H1 (cell line): ENCODE data around the gene ONECUT3. TPM values are rescaled to one million over a fixed set of nuclear protein-coding genes. Genes with fewer than 3 reads are reported as not detected.

Experiments
- CTCF ChIA-PET: fragments of 300-600 bp; sonication (Branson Sonifier 250); formaldehyde crosslinking; loops from one replicate; lab custom pipeline; 2021; ENCODE audit not compliant: partially characterized antibody; lab: Charles Lee
- POLR2A ChIA-PET: fragments of 300-600 bp; sonication (Branson Sonifier 250); formaldehyde crosslinking; loops from one replicate; lab custom pipeline; 2021; ENCODE audit warnings: inconsistent platforms; ENCODE audit not compliant: partially characterized antibody; lab: Charles Lee
- DNase-seq, 2 experiments: peaks; one replicate each; pipeline versions ENCODE4 v3.0.0 to v3.0.0-alpha.2; 2010 to 2022; ENCODE audit warnings: low spot score in 2 of 2, low read depth in 1 of 2, mixed read lengths in 1 of 2
- FAIRE-seq: peaks from 2 replicates; lab custom pipeline; 2011; peaks lifted over from hg19 to GRCh38; lab: Jason Lieb, UNC
- H2AFZ ChIP-seq: 2 replicates; pipeline ENCODE4 v1.8.1; 2012; ENCODE audit warnings: low read length, inconsistent platforms
- H2AK5ac ChIP-seq: 2 replicates; pipeline ENCODE4 v1.6.1; 2013; ENCODE audit warnings: low read depth, low read length
- H2BK120ac ChIP-seq: replicated peaks from 2 replicates; pipeline ENCODE3; 2013; ENCODE audit warnings: low read depth, low read length, inconsistent platforms
- H2BK12ac ChIP-seq: 2 replicates; pipeline ENCODE4 v1.6.1; 2013; ENCODE audit warnings: low read depth, low read length
- H2BK15ac ChIP-seq: 2 replicates; pipeline ENCODE4 v1.6.1; 2013; ENCODE audit warnings: low read length
- H2BK20ac ChIP-seq: 2 replicates; pipeline ENCODE4 v1.6.1; 2013; ENCODE audit warnings: low read length
- H2BK5ac ChIP-seq: 2 replicates; pipeline ENCODE4 v1.6.1; 2013; ENCODE audit warnings: low read depth, low read length
- H3K14ac ChIP-seq: 2 replicates; pipeline ENCODE4 v1.6.1; 2013; ENCODE audit warnings: inconsistent platforms; ENCODE audit not compliant: insufficient read length
- H3K18ac ChIP-seq: 2 replicates; pipeline ENCODE4 v1.6.1; 2013; ENCODE audit warnings: low read length; ENCODE audit errors: extremely low read depth
- H3K23ac ChIP-seq: 2 replicates; pipeline ENCODE4 v1.6.1; 2013; ENCODE audit warnings: inconsistent platforms; ENCODE audit not compliant: insufficient read length
- H3K23me2 ChIP-seq: 2 replicates; pipeline ENCODE4 v1.6.1; 2013; ENCODE audit warnings: low read depth, low read length
- H3K27ac ChIP-seq: 2 replicates; pipeline ENCODE4 v1.6.1; 2011; ENCODE audit warnings: low read depth, low read length, inconsistent platforms
- H3K27me3 ChIP-seq, 4 experiments: replicated peaks in 1 of 4; 1 replicate in 1 of 4; 2 replicates in 3 of 4; pipeline versions ENCODE4 v1.6.1 to v1.8.1; 2011 to 2013; ENCODE audit warnings: low read length in 3 of 4, mild to moderate bottlenecking in 3 of 4, inconsistent platforms in 2 of 4, mixed read lengths in 2 of 4, moderate library complexity in 1 of 4; ENCODE audit not compliant: control insufficient read depth in 3 of 4, insufficient read depth in 3 of 4; ENCODE audit errors: extremely low read depth in 1 of 4
- H3K36me3 ChIP-seq, 4 experiments: 2 replicates each; pipeline versions ENCODE4 v1.6.1 to v1.8.1; 2011 to 2013; ENCODE audit warnings: mild to moderate bottlenecking in 4 of 4, low read length in 3 of 4, moderate library complexity in 2 of 4, control low read depth in 1 of 4, inconsistent platforms in 1 of 4; ENCODE audit not compliant: insufficient read depth in 4 of 4, control insufficient read depth in 2 of 4
- H3K4ac ChIP-seq: replicated peaks from 2 replicates; pipeline ENCODE3; 2013; ENCODE audit warnings: low read length, low read depth, mixed read lengths, inconsistent platforms; ENCODE audit not compliant: insufficient read length
- H3K4me1 ChIP-seq, 4 experiments: replicated peaks in 1 of 4; 1 replicate in 1 of 4; 2 replicates in 3 of 4; pipeline versions ENCODE4 v1.6.1 to v1.8.1; 2011 to 2013; ENCODE audit warnings: low read length in 3 of 4, inconsistent platforms in 2 of 4, mixed read lengths in 1 of 4; ENCODE audit not compliant: insufficient read depth in 4 of 4, control insufficient read depth in 3 of 4
- H3K4me2 ChIP-seq, 2 experiments: 2 replicates each; pipeline versions ENCODE4 v1.6.1 to v1.8.1; 2011 to 2013; ENCODE audit warnings: low read depth in 2 of 2, low read length in 2 of 2, control low read depth in 1 of 2, inconsistent platforms in 1 of 2, mild to moderate bottlenecking in 1 of 2; ENCODE audit not compliant: insufficient read depth in 1 of 2
- H3K4me3 ChIP-seq, 4 experiments: fragments of 200-600, 300-600 bp in 1 of 4; sonication (generic), shearing (Covaris generic), sonication (Bioruptor Twin) in 1 of 4; 2 replicates each; pipeline versions ENCODE4 v1.5.1 to v1.8.1; 2011 to 2016; ENCODE audit warnings: low read length in 4 of 4, low read depth in 3 of 4, control low read depth in 2 of 4, inconsistent platforms in 2 of 4, mild to moderate bottlenecking in 2 of 4, mixed read lengths in 1 of 4, moderate library complexity in 1 of 4; ENCODE audit not compliant: insufficient read depth in 2 of 4; ENCODE audit errors: extremely low read depth in 1 of 4
- H3K56ac ChIP-seq: replicated peaks from 2 replicates; pipeline ENCODE3; 2013; ENCODE audit warnings: low read depth, mild to moderate bottlenecking, mixed read lengths, low read length, inconsistent platforms; ENCODE audit not compliant: insufficient read length
- H3K79me1 ChIP-seq: 2 replicates; pipeline ENCODE4 v1.6.1; 2013; ENCODE audit warnings: low read depth, low read length, control low read depth
- H3K79me2 ChIP-seq, 2 experiments: 2 replicates each; pipeline versions ENCODE4 v1.6.1 to v1.8.1; 2012 to 2013; ENCODE audit warnings: low read length in 2 of 2, mild to moderate bottlenecking in 2 of 2, inconsistent platforms in 1 of 2; ENCODE audit not compliant: insufficient read depth in 2 of 2, control insufficient read depth in 1 of 2
- H3K9ac ChIP-seq, 4 experiments: replicated peaks in 1 of 4; 1 replicate in 1 of 4; 2 replicates in 3 of 4; pipeline versions ENCODE4 v1.6.1 to v1.8.1; 2011 to 2013; ENCODE audit warnings: low read depth in 3 of 4, low read length in 3 of 4, control low read depth in 2 of 4, mild to moderate bottlenecking in 2 of 4, moderate library complexity in 2 of 4, inconsistent platforms in 1 of 4; ENCODE audit errors: extremely low read depth in 1 of 4
- H3K9me3 ChIP-seq, 2 experiments: 2 replicates each; pipeline versions ENCODE4 v1.6.1 to v1.8.1; 2012 to 2013; ENCODE audit warnings: mild to moderate bottlenecking in 2 of 2, moderate library complexity in 2 of 2, control low read depth in 1 of 2, inconsistent platforms in 1 of 2, low read depth in 1 of 2, low read length in 1 of 2, mixed read lengths in 1 of 2; ENCODE audit not compliant: insufficient read depth in 2 of 2
- H4K20me1 ChIP-seq, 2 experiments: replicated peaks in 1 of 2; 2 replicates each; pipeline versions ENCODE3 to v1.8.1; 2011 to 2013; ENCODE audit warnings: inconsistent platforms in 2 of 2, low read length in 2 of 2, mild to moderate bottlenecking in 1 of 2; ENCODE audit not compliant: insufficient read depth in 2 of 2, control insufficient read depth in 1 of 2
- H4K5ac ChIP-seq: 2 replicates; pipeline ENCODE4 v1.6.1; 2013; ENCODE audit warnings: low read length, low read depth, mixed read lengths, inconsistent platforms; ENCODE audit not compliant: insufficient read length
- H4K8ac ChIP-seq: 2 replicates; pipeline ENCODE4 v1.8.0; 2013; ENCODE audit warnings: mild to moderate bottlenecking, moderate library complexity, low read length, inconsistent platforms; ENCODE audit not compliant: insufficient read depth; ENCODE audit errors: extremely low read depth
- H4K91ac ChIP-seq: replicated peaks from 2 replicates; pipeline ENCODE3; 2013; ENCODE audit warnings: low read length, mixed read lengths, inconsistent platforms; ENCODE audit not compliant: insufficient read length
- BACH1 ChIP-seq: IDR thresholded peaks from 2 replicates; pipeline ENCODE4 v1.6.1; 2012; ENCODE audit warnings: low read length, improper control_type of control experiment
- KDM5A ChIP-seq: fragments of 200-600 bp; IDR thresholded peaks from 2 replicates; pipeline ENCODE4 v1.7.1; 2012; ENCODE audit warnings: mild to moderate bottlenecking, low read length, inconsistent platforms, mixed read lengths
- SIN3A ChIP-seq, 2 experiments: IDR thresholded peaks in 1 of 2; conservative IDR thresholded peaks in 1 of 2; 2 replicates each; pipeline ENCODE4 v1.6.1; 2011 to 2012; ENCODE audit warnings: low read length in 2 of 2, improper control_type of control experiment in 1 of 2, low read depth in 1 of 2, mild to moderate bottlenecking in 1 of 2
- TCF12 ChIP-seq: IDR thresholded peaks from 2 replicates; pipeline ENCODE4 v1.6.1; 2011; ENCODE audit warnings: low read depth, mild to moderate bottlenecking, low read length
- TEAD4 ChIP-seq: IDR thresholded peaks from 2 replicates; pipeline ENCODE4 v1.6.1; 2012; ENCODE audit warnings: low read depth, low read length, inconsistent platforms, mixed read lengths
- WGBS, 2 experiments: shearing (Covaris generic) in 1 of 2; methylation state at CpG; one replicate each; pipeline versions ENCODE4 v1.1.6 to v1.1.7; 2013 to 2015; ENCODE audit warnings: low lambda C conversion rate in 2 of 2, mixed read lengths in 2 of 2, inconsistent platforms in 1 of 2, low coverage in 1 of 2, missing lambda C conversion rate in 1 of 2; ENCODE audit not compliant: insufficient replicate concordance in 2 of 2, insufficient coverage in 1 of 2, insufficient read length in 1 of 2; ENCODE audit errors: extremely low coverage in 1 of 2, missing lambda C conversion rate in 1 of 2; 5-methylcytosine and 5-hydroxymethylcytosine counted together
- polyA plus RNA-seq, 7 experiments: library from polyadenylated mRNA; depleted of rRNA in 3 of 7; stranded (reverse) in 5 of 7; unstranded in 2 of 7; fragments of >200 nt in 5 of 7; fragments of 200-250 nt in 2 of 7; gene quantifications; 1 replicate in 5 of 7; 2 replicates in 1 of 7; 4 replicates in 1 of 7; pipeline versions ENCODE4 v1.2.1 to v1.2.3, GENCODE V29; 2011 to 2013; ENCODE audit warnings: missing spikeins in 2 of 7, mixed read lengths in 2 of 7
- total RNA-seq: library from RNA; stranded (reverse); fragmentation: NEBNext Ultra II Directional; extraction: Animal tissue kit (Norgen Biotek cat#: 25700); gene quantifications from 2 replicates; pipeline ENCODE4 v1.2.1, GENCODE V29; 2021
- TF ChIP-seq, protein P1 (sequence below): IDR thresholded peaks from 2 replicates; pipeline ENCODE4 v1.6.1; 2012; ENCODE audit warnings: inconsistent platforms
- TF ChIP-seq, protein P2 (sequence below), 3 experiments: IDR thresholded peaks; 1 replicate in 2 of 3; 2 replicates in 1 of 3; pipeline versions ENCODE4 v1.5.1 to v1.6.1; 2011; ENCODE audit warnings: low read length in 3 of 3, mild to moderate bottlenecking in 3 of 3, inconsistent platforms in 2 of 3, low read depth in 1 of 3, moderate library complexity in 1 of 3; ENCODE audit not compliant: insufficient read depth in 1 of 3; ENCODE audit errors: control extremely low read depth in 1 of 3

Gene ONECUT3
- total and polyA plus RNA-seq, 2 of the 8 experiments (the other 6 are each of a cell fraction or from before 2014, with no cell fraction given) = not detected

DNA sequence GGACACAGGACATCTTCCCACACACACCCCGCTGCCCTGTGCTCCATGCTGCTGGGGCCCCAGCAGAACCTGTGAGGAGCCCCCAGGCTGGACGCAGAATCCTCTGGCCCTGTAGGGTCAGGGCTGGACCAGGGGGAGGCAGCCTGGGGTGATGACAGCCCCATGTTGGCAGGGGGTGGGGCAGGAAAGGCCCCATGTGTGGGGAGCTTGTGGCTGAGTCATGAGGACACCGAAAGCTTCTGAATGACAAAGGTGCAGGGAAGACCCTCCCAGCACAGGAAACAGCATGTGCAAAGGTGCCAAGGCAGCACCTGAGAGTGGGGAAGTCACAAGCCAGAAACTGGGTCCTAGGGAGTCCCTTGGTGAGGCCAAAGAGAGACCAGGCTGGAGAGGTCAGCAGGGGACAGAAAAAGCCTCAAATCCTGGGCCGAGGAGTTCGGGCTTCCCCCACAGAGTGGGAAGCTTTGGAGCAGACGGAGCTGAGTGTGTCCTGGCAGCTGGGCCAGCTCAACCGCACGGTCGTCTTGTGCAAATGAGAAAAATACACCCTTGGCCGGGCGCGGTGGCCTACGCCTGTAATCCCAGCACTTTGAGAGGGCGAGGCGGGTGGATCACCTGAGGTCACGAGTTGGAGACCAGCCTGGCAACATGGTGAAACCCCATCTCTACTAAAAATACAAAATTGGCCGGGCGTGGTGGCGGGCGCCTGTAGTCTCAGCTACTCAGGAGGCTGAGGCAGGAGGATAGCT is 41.3 kb downstream of the ONECUT3 start:
- no peak overlapping the region for H3K27ac ChIP-seq
- peaks cover 0 to 7% of the 10 kb centered on the region in 2 experiments; a peak in 1 of 4 replicates for H3K9me3 ChIP-seq
- 80% methylated on average over 20 of the region's 20 CpGs; no CpG with 5 or more reads in 1 of the 2 experiments for WGBS, 2 experiments
- no peak overlapping the region for H2AFZ ChIP-seq
- no peak overlapping the region for H3K9ac ChIP-seq
- no peak overlapping the region for H3K56ac ChIP-seq
- no peak overlapping the region for H3K14ac ChIP-seq
- H3K23me2 ChIP-seq = no peaks in the 10 kb centered on the region; the same call in 1 of the 2 replicates
- no peak overlapping the region for H3K4ac ChIP-seq
- no peak for FAIRE-seq
- DNase-seq = peak in 1 of 2 experiments; percentile 39
- H4K8ac ChIP-seq = peak overlapping the region; percentile 71
- peak overlapping the region; percentile 62; the same call in 1 of the 2 replicates for H3K18ac ChIP-seq
- H2BK20ac ChIP-seq = peak overlapping the region; percentile 72; the same call in 1 of the 2 replicates
- peak overlapping the region; percentile 34 for H4K91ac ChIP-seq
- no peak overlapping the region for H3K4me2 ChIP-seq
- H3K23ac ChIP-seq = no peak overlapping the region
- no peaks in the 10 kb centered on the region for H3K79me1 ChIP-seq
- H2BK12ac ChIP-seq = peak overlapping the region; percentile 94; the same call in 1 of the 2 replicates
- ChIA-PET POLR2A (interaction anchor here (0.6 to 1.5 kb wide), 4 partner anchors 17 to 204 kb away, joined by 3 to 5 read pairs (median 4); no protein-coding TSS in a partner anchor), CTCF (interaction anchor here (0.7 to 10.7 kb wide), 22 partner anchors 11 to 515 kb away, joined by 3 to 150 read pairs (median 5); partner anchors contain the start of gene ATP8B3)
- 0 out of 2 replicates have a peak overlapping the region, but pooled peaks have one; percentile 37 for H2BK15ac ChIP-seq
- peaks cover 0 to 4% (median under 1%) of the 10 kb centered on the region in 4 experiments; a peak in 2 of 7 replicates for H3K27me3 ChIP-seq
- H2BK5ac ChIP-seq = peak overlapping the region; percentile 73; the same call in 1 of the 2 replicates
- peaks cover 0 to 15% (median 8%) of the 10 kb centered on the region in 4 experiments; a peak in 5 of 7 replicates for H3K4me1 ChIP-seq
- no peaks in the 10 kb centered on the region for H3K79me2 ChIP-seq
- H2BK120ac ChIP-seq = no peak overlapping the region
- no peaks in the 10 kb centered on the region for H3K36me3 ChIP-seq
- H2AK5ac ChIP-seq = no peak overlapping the region; the same call in 1 of the 2 replicates
- no peaks in the 10 kb centered on the region for H4K20me1 ChIP-seq
- H3K4me3 ChIP-seq = no peak overlapping the region
- H4K5ac ChIP-seq = no peak overlapping the region
- TF ChIP-seq, protein P1, sequence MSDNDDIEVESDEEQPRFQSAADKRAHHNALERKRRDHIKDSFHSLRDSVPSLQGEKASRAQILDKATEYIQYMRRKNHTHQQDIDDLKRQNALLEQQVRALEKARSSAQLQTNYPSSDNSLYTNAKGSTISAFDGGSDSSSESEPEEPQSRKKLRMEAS = peak; percentile 30; the same call in 1 of the 2 replicates
- TF ChIP-seq, protein P2, sequence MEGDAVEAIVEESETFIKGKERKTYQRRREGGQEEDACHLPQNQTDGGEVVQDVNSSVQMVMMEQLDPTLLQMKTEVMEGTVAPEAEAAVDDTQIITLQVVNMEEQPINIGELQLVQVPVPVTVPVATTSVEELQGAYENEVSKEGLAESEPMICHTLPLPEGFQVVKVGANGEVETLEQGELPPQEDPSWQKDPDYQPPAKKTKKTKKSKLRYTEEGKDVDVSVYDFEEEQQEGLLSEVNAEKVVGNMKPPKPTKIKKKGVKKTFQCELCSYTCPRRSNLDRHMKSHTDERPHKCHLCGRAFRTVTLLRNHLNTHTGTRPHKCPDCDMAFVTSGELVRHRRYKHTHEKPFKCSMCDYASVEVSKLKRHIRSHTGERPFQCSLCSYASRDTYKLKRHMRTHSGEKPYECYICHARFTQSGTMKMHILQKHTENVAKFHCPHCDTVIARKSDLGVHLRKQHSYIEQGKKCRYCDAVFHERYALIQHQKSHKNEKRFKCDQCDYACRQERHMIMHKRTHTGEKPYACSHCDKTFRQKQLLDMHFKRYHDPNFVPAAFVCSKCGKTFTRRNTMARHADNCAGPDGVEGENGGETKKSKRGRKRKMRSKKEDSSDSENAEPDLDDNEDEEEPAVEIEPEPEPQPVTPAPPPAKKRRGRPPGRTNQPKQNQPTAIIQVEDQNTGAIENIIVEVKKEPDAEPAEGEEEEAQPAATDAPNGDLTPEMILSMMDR (IDR thresholded peaks at IDR 0.05; ENCODE audit: control extremely low read depth in 1 of 3, insufficient read depth in 1 of 3, low read depth in 1 of 3, low read length in 3 of 3) = peak in 2 of 3 experiments; percentile 7 to 15; a peak in 2 of 4 replicates
- TF ChIP-seq TEAD4 (no peak), KDM5A (no peak), TCF12 (no peak), BACH1 (0 out of 2 replicates have a peak, but pooled peaks have one; percentile 28), SIN3A (conservative IDR thresholded peaks at IDR 0.05 in 1 of 2, IDR thresholded peaks at IDR 0.05 in 1 of 2; ENCODE audit: low read depth in 1 of 2, low read length in 2 of 2) (0 out of 4 replicates have a peak, but pooled peaks of 1 of the 2 experiments have one; percentile 26)
